H1 (cell line): Measurements from ENCODE around the gene DDX49. TPM values are rescaled to one million over a fixed set of nuclear protein-coding genes. Genes with fewer than 3 reads are reported as not detected.

Experiments used
- BCL11A ChIP-seq, 2 experiments: IDR thresholded peaks; one replicate each; pipeline ENCODE4 v1.6.1; 2011; ENCODE audit warnings: low read depth in 2 of 2, low read length in 2 of 2, mild to moderate bottlenecking in 2 of 2
- CBX8 ChIP-seq: fragments of 300-800, 300-1000 bp; sonication (generic); IDR thresholded peaks from 2 replicates; pipeline ENCODE4 v1.7.1; 2016; ENCODE audit warnings: low read depth, low read length, borderline replicate concordance
- SP2 ChIP-seq: IDR thresholded peaks from 2 replicates; pipeline ENCODE4 v1.6.1; 2012; ENCODE audit warnings: mild to moderate bottlenecking, low read length, inconsistent platforms
- TCF12 ChIP-seq: IDR thresholded peaks from 2 replicates; pipeline ENCODE4 v1.6.1; 2011; ENCODE audit warnings: low read depth, mild to moderate bottlenecking, low read length
- polyA plus RNA-seq, 7 experiments: library from polyadenylated mRNA; depleted of rRNA in 3 of 7; stranded (reverse) in 5 of 7; unstranded in 2 of 7; fragments of >200 nt in 5 of 7; fragments of 200-250 nt in 2 of 7; gene quantifications; 1 replicate in 5 of 7; 2 replicates in 1 of 7; 4 replicates in 1 of 7; pipeline versions ENCODE4 v1.2.1 to v1.2.3, GENCODE V29; 2011 to 2013; ENCODE audit warnings: missing spikeins in 2 of 7, mixed read lengths in 2 of 7
- total RNA-seq: library from RNA; stranded (reverse); fragmentation: NEBNext Ultra II Directional; extraction: Animal tissue kit (Norgen Biotek cat#: 25700); gene quantifications from 2 replicates; pipeline ENCODE4 v1.2.1, GENCODE V29; 2021
- TF ChIP-seq, protein P1 (sequence below): fragments of 300-600 bp; sonication (generic); IDR thresholded peaks from 2 replicates; pipeline ENCODE4 v1.7.1; 2012; ENCODE audit warnings: low read length, moderate library complexity, mild to moderate bottlenecking, inconsistent platforms; ENCODE audit not compliant: insufficient replicate concordance

DDX49 gene
- total and polyA plus RNA-seq, 2 of the 8 experiments (the other 6 are each of a cell fraction or from before 2014, with no cell fraction given) = 41.3 to 46.5 TPM

DNA sequence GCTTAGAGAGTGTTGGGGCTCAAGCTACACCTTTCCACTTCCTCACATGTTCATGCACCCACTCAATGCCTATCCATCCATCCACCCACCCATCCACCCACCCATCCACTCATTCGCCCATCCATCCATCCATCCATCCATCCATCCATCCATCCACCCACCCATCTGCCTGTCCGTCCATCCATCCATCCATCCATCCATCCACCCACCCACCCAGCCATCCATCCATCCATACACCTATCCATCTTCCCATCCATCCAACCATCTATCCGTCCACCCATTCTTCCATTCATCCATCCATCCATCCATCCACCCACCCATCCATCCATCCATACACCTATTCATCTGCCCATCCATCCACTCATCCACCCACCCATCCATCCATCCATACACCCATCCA lies 34.6 kb downstream of the DDX49 start (continued):
- TF ChIP-seq, protein P1, sequence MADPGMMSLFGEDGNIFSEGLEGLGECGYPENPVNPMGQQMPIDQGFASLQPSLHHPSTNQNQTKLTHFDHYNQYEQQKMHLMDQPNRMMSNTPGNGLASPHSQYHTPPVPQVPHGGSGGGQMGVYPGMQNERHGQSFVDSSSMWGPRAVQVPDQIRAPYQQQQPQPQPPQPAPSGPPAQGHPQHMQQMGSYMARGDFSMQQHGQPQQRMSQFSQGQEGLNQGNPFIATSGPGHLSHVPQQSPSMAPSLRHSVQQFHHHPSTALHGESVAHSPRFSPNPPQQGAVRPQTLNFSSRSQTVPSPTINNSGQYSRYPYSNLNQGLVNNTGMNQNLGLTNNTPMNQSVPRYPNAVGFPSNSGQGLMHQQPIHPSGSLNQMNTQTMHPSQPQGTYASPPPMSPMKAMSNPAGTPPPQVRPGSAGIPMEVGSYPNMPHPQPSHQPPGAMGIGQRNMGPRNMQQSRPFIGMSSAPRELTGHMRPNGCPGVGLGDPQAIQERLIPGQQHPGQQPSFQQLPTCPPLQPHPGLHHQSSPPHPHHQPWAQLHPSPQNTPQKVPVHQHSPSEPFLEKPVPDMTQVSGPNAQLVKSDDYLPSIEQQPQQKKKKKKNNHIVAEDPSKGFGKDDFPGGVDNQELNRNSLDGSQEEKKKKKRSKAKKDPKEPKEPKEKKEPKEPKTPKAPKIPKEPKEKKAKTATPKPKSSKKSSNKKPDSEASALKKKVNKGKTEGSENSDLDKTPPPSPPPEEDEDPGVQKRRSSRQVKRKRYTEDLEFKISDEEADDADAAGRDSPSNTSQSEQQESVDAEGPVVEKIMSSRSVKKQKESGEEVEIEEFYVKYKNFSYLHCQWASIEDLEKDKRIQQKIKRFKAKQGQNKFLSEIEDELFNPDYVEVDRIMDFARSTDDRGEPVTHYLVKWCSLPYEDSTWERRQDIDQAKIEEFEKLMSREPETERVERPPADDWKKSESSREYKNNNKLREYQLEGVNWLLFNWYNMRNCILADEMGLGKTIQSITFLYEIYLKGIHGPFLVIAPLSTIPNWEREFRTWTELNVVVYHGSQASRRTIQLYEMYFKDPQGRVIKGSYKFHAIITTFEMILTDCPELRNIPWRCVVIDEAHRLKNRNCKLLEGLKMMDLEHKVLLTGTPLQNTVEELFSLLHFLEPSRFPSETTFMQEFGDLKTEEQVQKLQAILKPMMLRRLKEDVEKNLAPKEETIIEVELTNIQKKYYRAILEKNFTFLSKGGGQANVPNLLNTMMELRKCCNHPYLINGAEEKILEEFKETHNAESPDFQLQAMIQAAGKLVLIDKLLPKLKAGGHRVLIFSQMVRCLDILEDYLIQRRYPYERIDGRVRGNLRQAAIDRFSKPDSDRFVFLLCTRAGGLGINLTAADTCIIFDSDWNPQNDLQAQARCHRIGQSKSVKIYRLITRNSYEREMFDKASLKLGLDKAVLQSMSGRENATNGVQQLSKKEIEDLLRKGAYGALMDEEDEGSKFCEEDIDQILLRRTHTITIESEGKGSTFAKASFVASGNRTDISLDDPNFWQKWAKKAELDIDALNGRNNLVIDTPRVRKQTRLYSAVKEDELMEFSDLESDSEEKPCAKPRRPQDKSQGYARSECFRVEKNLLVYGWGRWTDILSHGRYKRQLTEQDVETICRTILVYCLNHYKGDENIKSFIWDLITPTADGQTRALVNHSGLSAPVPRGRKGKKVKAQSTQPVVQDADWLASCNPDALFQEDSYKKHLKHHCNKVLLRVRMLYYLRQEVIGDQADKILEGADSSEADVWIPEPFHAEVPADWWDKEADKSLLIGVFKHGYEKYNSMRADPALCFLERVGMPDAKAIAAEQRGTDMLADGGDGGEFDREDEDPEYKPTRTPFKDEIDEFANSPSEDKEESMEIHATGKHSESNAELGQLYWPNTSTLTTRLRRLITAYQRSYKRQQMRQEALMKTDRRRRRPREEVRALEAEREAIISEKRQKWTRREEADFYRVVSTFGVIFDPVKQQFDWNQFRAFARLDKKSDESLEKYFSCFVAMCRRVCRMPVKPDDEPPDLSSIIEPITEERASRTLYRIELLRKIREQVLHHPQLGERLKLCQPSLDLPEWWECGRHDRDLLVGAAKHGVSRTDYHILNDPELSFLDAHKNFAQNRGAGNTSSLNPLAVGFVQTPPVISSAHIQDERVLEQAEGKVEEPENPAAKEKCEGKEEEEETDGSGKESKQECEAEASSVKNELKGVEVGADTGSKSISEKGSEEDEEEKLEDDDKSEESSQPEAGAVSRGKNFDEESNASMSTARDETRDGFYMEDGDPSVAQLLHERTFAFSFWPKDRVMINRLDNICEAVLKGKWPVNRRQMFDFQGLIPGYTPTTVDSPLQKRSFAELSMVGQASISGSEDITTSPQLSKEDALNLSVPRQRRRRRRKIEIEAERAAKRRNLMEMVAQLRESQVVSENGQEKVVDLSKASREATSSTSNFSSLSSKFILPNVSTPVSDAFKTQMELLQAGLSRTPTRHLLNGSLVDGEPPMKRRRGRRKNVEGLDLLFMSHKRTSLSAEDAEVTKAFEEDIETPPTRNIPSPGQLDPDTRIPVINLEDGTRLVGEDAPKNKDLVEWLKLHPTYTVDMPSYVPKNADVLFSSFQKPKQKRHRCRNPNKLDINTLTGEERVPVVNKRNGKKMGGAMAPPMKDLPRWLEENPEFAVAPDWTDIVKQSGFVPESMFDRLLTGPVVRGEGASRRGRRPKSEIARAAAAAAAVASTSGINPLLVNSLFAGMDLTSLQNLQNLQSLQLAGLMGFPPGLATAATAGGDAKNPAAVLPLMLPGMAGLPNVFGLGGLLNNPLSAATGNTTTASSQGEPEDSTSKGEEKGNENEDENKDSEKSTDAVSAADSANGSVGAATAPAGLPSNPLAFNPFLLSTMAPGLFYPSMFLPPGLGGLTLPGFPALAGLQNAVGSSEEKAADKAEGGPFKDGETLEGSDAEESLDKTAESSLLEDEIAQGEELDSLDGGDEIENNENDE = no peak
- TF ChIP-seq SP2 (no peak), BCL11A (IDR thresholded peaks at IDR 0.05; ENCODE audit: low read depth in 2 of 2, low read length in 2 of 2) (no peak), CBX8 (no peak), TCF12 (no peak)
- TF ChIP-seq, all 59 proteins: peak for 0
